ENCODE measurements around the gene AKAP1.

DNA sequence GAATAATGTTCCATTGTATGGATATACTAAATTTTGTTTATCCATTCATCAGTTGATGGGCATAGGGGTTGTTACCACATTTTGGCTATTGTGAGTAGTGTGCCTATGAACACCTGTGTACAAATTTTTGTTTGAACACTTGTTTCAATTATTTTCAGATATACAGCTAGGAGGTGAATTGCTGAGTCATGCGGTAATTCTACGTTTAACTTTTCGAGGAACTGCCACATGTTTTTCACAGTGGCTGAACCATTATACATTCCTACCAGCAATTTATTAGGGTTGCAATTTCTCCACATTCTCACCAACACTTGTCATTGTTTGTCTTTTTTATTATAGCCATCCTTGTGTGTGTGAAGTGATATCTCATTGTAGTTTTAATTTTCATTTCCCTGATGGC, 75.6 kb downstream of the AKAP1 start:
- TF ChIP-seq, protein P1, sequence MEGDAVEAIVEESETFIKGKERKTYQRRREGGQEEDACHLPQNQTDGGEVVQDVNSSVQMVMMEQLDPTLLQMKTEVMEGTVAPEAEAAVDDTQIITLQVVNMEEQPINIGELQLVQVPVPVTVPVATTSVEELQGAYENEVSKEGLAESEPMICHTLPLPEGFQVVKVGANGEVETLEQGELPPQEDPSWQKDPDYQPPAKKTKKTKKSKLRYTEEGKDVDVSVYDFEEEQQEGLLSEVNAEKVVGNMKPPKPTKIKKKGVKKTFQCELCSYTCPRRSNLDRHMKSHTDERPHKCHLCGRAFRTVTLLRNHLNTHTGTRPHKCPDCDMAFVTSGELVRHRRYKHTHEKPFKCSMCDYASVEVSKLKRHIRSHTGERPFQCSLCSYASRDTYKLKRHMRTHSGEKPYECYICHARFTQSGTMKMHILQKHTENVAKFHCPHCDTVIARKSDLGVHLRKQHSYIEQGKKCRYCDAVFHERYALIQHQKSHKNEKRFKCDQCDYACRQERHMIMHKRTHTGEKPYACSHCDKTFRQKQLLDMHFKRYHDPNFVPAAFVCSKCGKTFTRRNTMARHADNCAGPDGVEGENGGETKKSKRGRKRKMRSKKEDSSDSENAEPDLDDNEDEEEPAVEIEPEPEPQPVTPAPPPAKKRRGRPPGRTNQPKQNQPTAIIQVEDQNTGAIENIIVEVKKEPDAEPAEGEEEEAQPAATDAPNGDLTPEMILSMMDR (optimal IDR thresholded peaks at IDR 0.05 in 1 of 3, IDR thresholded peaks at IDR 0.05 in 1 of 3, conservative IDR thresholded peaks at IDR 0.05 in 1 of 3; ENCODE audit: extremely low read depth in 1 of 3, insufficient read depth in 2 of 3, low read length in 3 of 3): no peak
- TF ChIP-seq EZH2 (IDR thresholded peaks at IDR 0.05; ENCODE audit: low read length): no peak
